HG03558 (cell line): ENCODE results near the gene PABPN1.
"Not testable (repeated sequence)": the region's sequence is repeated elsewhere in the genome, so short reads cannot be mapped to it uniquely, and the experiment has no call there.

Experiments used
- ATAC-seq: cut with Tn5 transposase; IDR thresholded peaks from one replicate; pipeline ENCODE4 v1.9.1; 2021; ENCODE audit warnings: moderate number of reproducible peaks; ENCODE audit not compliant: unreplicated experiment; ENCODE audit errors: extremely low read depth

PABPN1 gene, protein sequence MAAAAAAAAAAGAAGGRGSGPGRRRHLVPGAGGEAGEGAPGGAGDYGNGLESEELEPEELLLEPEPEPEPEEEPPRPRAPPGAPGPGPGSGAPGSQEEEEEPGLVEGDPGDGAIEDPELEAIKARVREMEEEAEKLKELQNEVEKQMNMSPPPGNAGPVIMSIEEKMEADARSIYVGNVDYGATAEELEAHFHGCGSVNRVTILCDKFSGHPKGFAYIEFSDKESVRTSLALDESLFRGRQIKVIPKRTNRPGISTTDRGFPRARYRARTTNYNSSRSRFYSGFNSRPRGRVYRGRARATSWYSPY

GRCh38 chr14:23320584-23321571 lies at the start of gene PABPN1:
PABPN1 (plus strand) TSS chr14:23321457; CDS start chr14:23321470, 13 bp downstream.
- ATAC-seq, result peak; percentile 85

DNA sequence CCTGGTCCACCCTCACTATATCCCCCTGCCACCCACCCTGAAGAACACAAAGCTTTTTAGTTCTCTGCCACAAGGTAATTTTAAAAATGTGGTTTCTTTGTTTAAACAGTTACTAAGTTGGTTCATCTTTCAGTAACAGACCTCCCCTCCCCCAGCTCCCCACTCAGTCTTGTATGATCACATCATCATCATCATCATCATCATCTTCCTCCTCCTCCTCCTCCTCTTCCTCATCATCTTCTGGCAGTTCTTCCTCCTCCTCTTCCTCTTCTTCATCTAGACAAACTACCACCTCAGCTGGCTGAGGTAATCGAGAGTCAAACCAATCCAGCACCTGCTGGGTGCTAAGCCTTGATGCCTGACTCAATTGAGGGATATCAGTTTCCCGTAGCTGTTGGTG lies 45.8 kb upstream of the PABPN1 start:
- ATAC-seq, result no peak

GRCh38 chr14:23277189-23277588 lies 44.1 kb upstream of the PABPN1 start:
- no peak for ATAC-seq

- not testable (repeated sequence) for ATAC-seq
Observed at GRCh38 chr14:23277928-23278327, 43.3 kb upstream of the PABPN1 start.

DNA sequence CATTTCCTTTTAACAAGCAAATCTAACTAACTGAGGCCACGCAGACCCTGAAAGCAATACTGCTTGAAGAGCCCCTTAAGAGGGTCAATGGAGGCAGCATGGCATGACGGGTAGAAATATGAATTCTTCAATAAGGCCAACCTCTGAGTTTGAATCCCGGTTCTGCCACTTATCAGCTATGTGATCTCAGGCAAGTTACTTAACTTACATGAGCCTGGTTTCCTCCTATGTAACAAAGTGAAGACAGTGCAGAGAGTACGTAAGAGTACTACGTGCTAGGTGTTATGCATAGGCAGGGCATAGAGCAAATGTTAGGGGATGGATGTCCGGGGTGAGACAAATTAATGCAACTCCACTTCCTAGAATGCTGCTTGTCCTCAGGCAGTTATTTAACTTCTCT lies 40.0 kb upstream of the PABPN1 start:
- no peak for ATAC-seq

DNA sequence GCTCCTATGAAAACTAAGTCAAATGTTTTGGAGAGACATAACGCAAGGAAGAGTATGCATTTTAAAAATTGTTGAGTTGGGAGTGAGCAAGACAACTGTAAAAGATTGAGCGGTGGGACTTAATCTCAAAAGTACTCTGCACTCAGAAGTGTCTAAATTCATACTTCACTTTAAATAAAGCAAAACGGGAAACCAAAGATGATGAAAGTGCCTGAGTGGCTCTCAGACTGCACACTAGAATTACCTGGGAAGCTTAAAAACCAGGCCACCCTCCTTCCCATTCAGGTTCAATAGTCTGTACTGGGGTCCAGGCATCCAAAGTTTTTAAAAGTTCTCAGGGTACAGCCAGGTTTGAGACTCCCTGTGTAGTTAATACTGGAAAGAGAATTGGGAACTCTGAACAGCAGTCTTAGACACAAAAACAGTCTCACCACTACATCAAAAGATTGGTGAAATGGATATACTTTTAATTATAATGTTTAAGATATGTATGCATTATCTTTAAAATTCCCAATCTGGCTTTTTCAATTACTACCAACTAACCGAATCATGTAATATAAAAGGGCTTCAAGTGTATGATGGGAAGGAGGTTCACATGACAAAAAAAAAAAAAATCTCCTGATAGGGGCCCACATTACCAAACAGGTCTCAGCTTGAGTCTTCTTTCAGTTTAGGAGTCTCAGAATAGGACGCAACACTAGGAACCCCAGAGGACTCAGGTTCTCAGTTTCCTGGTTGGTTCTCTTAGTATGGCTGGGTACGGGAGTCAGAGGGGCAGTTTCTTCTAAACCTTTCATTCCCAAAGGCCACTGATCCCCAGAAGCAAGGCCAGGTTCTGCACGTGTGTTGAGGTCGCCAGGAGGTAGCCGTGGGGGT lies 36.4 kb upstream of the PABPN1 start:
- no peak for ATAC-seq

DNA sequence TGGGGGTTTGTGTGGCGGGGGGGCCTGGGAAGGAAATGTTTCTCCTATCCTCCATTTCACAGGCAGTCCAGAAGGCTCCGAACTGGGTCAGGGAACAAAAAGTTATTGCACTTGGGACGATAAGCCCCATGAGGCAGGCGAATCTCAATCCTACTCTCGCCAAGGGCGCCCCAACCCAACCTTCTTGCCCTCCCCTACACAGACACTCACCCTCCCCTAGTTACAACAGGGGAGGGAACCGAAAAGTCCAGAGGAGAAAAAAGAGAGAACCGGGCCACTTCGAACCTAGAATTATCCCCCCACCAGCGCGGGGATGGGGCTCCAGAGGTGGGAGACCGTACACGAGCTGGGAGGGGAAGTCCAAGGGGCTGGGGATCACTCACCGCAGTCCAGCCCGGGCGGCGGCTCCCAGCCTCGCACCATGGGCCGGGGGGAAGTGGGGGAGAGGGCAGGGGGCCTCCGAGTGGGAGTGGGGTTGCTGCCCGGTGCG lies 35.7 kb upstream of the PABPN1 start:
- ATAC-seq, result peak; percentile 3

DNA sequence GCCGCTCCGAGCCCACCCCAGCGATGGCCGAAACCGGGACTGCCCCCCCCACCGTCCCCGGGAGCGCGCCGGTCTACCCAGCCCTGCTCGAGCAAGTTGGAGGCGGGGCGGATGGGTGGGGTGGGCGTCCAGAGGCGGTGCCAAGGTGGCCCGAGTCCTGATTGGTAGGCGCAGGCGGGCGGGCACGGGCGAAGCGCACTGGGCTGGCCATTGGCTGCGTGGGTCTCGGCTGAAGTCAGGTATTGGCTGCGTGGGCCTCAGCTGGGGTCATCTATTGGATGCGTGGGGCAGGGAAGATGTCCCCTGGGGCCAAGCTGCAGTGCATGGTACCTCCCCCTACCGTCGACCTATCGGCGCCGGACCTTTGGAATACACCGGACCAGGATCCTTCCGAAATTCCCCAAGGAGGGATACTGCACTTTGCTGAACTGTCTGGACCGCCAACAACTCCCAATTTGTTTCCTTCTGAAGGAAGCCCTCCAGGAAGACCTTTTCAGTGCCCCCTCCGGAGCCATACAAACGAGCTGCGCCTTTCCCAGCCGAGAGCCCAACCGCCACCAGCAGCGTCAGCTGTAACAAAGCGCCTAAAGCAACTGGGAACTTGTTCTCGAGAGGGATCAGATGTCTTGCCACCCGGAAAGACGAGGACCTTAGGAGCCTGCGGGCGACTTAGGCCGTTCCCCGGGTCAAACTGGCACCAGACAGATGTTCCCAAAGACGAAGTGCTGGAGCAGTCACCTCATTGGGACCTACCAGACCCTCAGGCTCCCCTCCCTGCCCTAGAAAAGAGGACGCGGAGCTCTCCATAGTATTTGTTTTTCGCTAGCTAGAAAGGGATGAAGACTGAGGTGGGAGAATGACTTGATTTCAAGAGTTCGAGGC lies 35.0 kb upstream of the PABPN1 start, which contains the start of gene HOMEZ:
Gene HOMEZ, minus strand, starts transcription at position 113 of the 882 bp plus-strand sequence. CDS start 180 bp downstream, outside the sequence.
- peak; percentile 94 for ATAC-seq

GRCh38 chr14:23286902-23287479 lies 34.3 kb upstream of the PABPN1 start:
- ATAC-seq, result no peak

- ATAC-seq, result no peak
Observed at GRCh38 chr14:23294734-23295561, 26.3 kb upstream of the PABPN1 start.

- ATAC-seq, result no peak
Observed at GRCh38 chr14:23296012-23296777, 25.1 kb upstream of the PABPN1 start.

- no peak for ATAC-seq
Observed at GRCh38 chr14:23297096-23297495, 24.2 kb upstream of the PABPN1 start.

DNA sequence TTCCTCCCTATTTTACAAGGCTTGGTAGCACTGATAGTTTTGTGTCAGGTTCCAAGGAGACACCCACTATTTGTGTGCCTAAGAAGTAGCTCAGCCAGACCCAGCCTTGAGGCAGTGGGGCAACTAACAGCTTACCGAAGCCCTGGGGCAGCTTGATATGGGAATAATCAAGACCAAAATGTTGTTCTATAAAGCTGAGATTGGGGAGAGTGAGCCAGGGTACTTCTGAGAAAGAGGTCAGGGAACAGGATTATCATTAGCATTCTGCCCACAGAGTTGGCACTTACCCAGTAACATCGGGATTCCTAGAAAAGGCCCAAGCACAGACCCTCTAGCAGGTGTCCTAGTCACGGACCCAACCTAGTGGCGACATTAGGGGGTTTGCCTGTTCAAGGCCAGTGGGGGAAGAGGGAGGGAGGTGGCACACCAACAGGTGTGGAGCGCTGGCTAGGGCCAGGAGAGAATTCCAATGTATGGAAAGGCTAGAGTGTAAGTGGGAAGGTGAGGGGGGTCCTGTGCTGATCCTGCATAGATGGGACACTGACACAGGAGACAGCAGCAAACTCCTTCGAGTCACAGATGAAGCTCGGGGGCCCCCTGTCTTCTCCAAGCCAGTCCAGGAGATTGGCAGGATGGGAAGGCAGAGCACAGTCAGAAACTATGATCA lies 23.5 kb upstream of the PABPN1 start:
- ATAC-seq, result no peak

- no peak for ATAC-seq
Observed at GRCh38 chr14:23299211-23299957, 21.9 kb upstream of the PABPN1 start.

- no peak for ATAC-seq
Observed at GRCh38 chr14:23299986-23300686, 21.1 kb upstream of the PABPN1 start.
